Smooth muscle cell (in vitro differentiated cells): ENCODE results near the gene PRODH. TPM values are rescaled to one million over a fixed set of nuclear protein-coding genes. Genes with fewer than 3 reads are reported as not detected.
"Not testable (repeated sequence)": the region's sequence is repeated elsewhere in the genome, so short reads cannot be mapped to it uniquely, and the experiment has no call there.

ENCODE experiments used
- DNase-seq: peaks from one replicate; lab custom pipeline; 2025; ENCODE audit not compliant: unreplicated experiment; lab: John Stamatoyannopoulos, UW
- H2AFZ ChIP-seq: fragments of 200-600 bp; sonication (generic); 2 replicates; pipeline ENCODE4 v1.6.0; 2016; ENCODE audit warnings: antibody characterized with exemption, low read depth, mild to moderate bottlenecking
- H3F3A ChIP-seq: fragments of 200-600 bp; sonication (generic); 2 replicates; pipeline ENCODE4 v1.6.0; 2017; ENCODE audit warnings: antibody characterized with exemption, low read depth
- H3K27ac ChIP-seq: fragments of 200-600 bp; sonication (generic); 2 replicates; pipeline ENCODE4 v1.5.1; 2016; ENCODE audit warnings: low read depth, mild to moderate bottlenecking
- H3K27me3 ChIP-seq: fragments of 200-600 bp; sonication (generic); 2 replicates; pipeline ENCODE4 v1.6.1; 2016; ENCODE audit warnings: low read depth, mild to moderate bottlenecking
- H3K36me3 ChIP-seq: fragments of 200-600 bp; sonication (generic); 2 replicates; pipeline ENCODE4 v1.5.1; 2016; ENCODE audit warnings: low read depth
- H3K4me1 ChIP-seq: fragments of 200-600 bp; sonication (generic); 2 replicates; pipeline ENCODE4 v1.5.1; 2016; ENCODE audit warnings: low read depth
- H3K4me2 ChIP-seq: fragments of 200-600 bp; sonication (generic); 2 replicates; pipeline ENCODE4 v1.6.0; 2016; ENCODE audit warnings: mild to moderate bottlenecking
- H3K4me3 ChIP-seq: fragments of 200-600 bp; sonication (generic); 2 replicates; pipeline ENCODE4 v1.5.1; 2016; ENCODE audit warnings: mild to moderate bottlenecking
- H3K79me2 ChIP-seq: fragments of 200-600 bp; sonication (generic); 2 replicates; pipeline ENCODE4 v1.6.0; 2016; ENCODE audit warnings: low read depth, mild to moderate bottlenecking
- H3K9ac ChIP-seq: fragments of 200-600 bp; sonication (generic); 2 replicates; pipeline ENCODE4 v1.6.0; 2016; ENCODE audit warnings: low read depth
- H3K9me3 ChIP-seq: fragments of 200-600 bp; sonication (generic); replicated peaks from 2 replicates; pipeline ENCODE4 v1.5.1; 2016; ENCODE audit warnings: low read depth
- H4K20me1 ChIP-seq: fragments of 200-600 bp; sonication (generic); 2 replicates; pipeline ENCODE4 v1.6.0; 2016; ENCODE audit warnings: low read depth
- WGBS: methylation state at CpG from one replicate; pipeline ENCODE4 v1.1.7; 2016; ENCODE audit warnings: low lambda C conversion rate; 5-methylcytosine and 5-hydroxymethylcytosine counted together
- polyA plus RNA-seq: library from polyadenylated mRNA; unstranded; fragments of >200 nt; fragmentation: Nextera tagmentation; extraction: Ambion mirVana; gene quantifications from 2 replicates; pipeline ENCODE4 v1.2.1, GENCODE V29; 2016
- total RNA-seq: library from RNA; depleted of rRNA; stranded (reverse); fragments of >200 nt; gene quantifications from 2 replicates; pipeline ENCODE4 v1.2.3, GENCODE V29; 2014
- TF ChIP-seq, protein P1 (sequence below): fragments of 200-600 bp; sonication (generic); IDR thresholded peaks from 2 replicates; pipeline ENCODE4 v1.5.1; 2017; ENCODE audit warnings: borderline replicate concordance, mild to moderate bottlenecking, antibody characterized with exemption; ENCODE audit not compliant: insufficient read depth, poor library complexity, severe bottlenecking

Gene PRODH
- total and polyA plus RNA-seq, 2 experiments from 2014 or later = 0.18 TPM; not detected in 1

- no peak for DNase-seq
- TF ChIP-seq, protein P1, sequence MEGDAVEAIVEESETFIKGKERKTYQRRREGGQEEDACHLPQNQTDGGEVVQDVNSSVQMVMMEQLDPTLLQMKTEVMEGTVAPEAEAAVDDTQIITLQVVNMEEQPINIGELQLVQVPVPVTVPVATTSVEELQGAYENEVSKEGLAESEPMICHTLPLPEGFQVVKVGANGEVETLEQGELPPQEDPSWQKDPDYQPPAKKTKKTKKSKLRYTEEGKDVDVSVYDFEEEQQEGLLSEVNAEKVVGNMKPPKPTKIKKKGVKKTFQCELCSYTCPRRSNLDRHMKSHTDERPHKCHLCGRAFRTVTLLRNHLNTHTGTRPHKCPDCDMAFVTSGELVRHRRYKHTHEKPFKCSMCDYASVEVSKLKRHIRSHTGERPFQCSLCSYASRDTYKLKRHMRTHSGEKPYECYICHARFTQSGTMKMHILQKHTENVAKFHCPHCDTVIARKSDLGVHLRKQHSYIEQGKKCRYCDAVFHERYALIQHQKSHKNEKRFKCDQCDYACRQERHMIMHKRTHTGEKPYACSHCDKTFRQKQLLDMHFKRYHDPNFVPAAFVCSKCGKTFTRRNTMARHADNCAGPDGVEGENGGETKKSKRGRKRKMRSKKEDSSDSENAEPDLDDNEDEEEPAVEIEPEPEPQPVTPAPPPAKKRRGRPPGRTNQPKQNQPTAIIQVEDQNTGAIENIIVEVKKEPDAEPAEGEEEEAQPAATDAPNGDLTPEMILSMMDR = no peak
- 73% methylated on average over 12 of the region's 12 CpGs for WGBS
These were observed 11.8 kb upstream of the PRODH start for GRCh38 chr22:18947905-18948304.

GRCh38 chr22:18947105-18947504 lies 11.0 kb upstream of the PRODH start:
- WGBS = 10% methylated on average over 3 of the region's 9 CpGs
- H4K20me1 ChIP-seq, H3F3A ChIP-seq, DNase-seq, H3K36me3 ChIP-seq, H3K4me2 ChIP-seq, H2AFZ ChIP-seq, H3K79me2 ChIP-seq, H3K27ac ChIP-seq, H3K4me1 ChIP-seq, H3K9ac ChIP-seq, H3K9me3 ChIP-seq, H3K4me3 ChIP-seq, H3K27me3 ChIP-seq: not testable (repeated sequence)

More at GRCh38 chr22:18947905-18948304, 11.8 kb upstream of the PRODH start:
- no peak overlapping the region for H2AFZ ChIP-seq
- no peaks in the 10 kb centered on the region for H3K79me2 ChIP-seq
- no peak overlapping the region for H3K4me2 ChIP-seq
- peaks cover 5% of the 10 kb centered on the region for H3K27me3 ChIP-seq
- no peaks in the 10 kb centered on the region for H3K36me3 ChIP-seq
- H3F3A ChIP-seq = no peaks in the 10 kb centered on the region
- H3K27ac ChIP-seq = no peak overlapping the region
- no peaks in the 10 kb centered on the region for H3K4me1 ChIP-seq
- H3K4me3 ChIP-seq = no peak overlapping the region
- no peaks in the 10 kb centered on the region for H3K9me3 ChIP-seq
- H3K9ac ChIP-seq = no peak overlapping the region
- no peaks in the 10 kb centered on the region for H4K20me1 ChIP-seq

DNA sequence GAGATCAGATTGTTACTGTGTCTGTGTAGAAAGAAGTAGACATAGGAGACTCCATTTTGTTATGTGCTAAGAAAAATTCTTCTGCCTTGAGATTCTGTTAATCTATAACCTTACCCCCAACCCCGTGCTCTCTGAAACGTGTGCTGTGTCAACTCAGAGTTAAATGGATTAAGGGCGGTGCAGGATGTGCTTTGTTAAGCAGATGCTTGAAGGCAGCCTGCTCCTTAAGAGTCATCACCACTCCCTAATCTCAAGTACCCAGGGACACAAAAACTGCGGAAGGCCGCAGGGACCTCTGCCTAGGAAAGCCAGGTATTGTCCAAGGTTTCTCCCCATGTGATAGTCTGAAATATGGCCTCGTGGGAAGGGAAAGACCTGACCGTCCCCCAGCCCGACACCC lies 2.6 kb upstream of the PRODH start:
- WGBS = 15% methylated on average over 5 of the region's 8 CpGs
- H3K4me1 ChIP-seq, H3K9me3 ChIP-seq, H3K4me2 ChIP-seq, H3K79me2 ChIP-seq, H3K9ac ChIP-seq, DNase-seq, H2AFZ ChIP-seq, H3K36me3 ChIP-seq, H3K27ac ChIP-seq, H4K20me1 ChIP-seq, H3K4me3 ChIP-seq, H3K27me3 ChIP-seq, H3F3A ChIP-seq: not testable (repeated sequence)

GRCh38 chr22:18934688-18935087 lies 1.4 kb downstream of the PRODH start:
- H3K79me2 ChIP-seq, H4K20me1 ChIP-seq, H2AFZ ChIP-seq, H3K27me3 ChIP-seq, H3K27ac ChIP-seq, H3K9me3 ChIP-seq, H3K4me3 ChIP-seq, DNase-seq, H3K9ac ChIP-seq, H3F3A ChIP-seq, H3K4me1 ChIP-seq, H3K36me3 ChIP-seq, H3K4me2 ChIP-seq: not testable (repeated sequence)
- no CpG with 5 or more reads among the region's 7 CpGs for WGBS

DNA sequence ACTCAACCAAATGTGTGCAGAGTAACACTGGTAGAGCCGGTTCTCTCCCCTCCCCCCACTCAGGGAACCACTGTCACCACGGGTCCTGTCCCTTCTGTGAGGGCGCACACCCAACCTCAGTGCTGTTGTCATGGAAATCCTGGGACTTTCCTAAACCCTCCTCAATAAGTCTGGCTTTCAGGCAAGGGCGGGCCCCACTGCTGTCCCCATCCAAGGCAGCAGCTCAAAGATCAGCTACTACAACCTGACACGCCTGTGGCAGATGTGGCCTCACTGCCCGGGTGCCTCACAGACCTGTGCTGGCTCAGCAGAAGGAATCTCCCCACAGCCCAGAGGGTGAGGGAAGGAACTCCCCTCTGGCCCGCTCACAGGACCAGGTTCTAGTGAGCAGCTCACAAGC lies 2.2 kb downstream of the PRODH start:
- Histone ChIP-seq H3K4me2 (no peak overlapping the region), H2AFZ (no peak overlapping the region), H3K27ac (no peak overlapping the region), H4K20me1 (no peaks in the 10 kb centered on the region), H3K4me3 (no peak overlapping the region), H3K79me2 (no peaks in the 10 kb centered on the region), H3K4me1 (no peaks in the 10 kb centered on the region), H3K36me3 (no peaks in the 10 kb centered on the region), H3K27me3 (no peaks in the 10 kb centered on the region), H3K9ac (no peak overlapping the region), H3K9me3 (no peaks in the 10 kb centered on the region), H3F3A (no peaks in the 10 kb centered on the region)
- DNase-seq = no peak
- TF ChIP-seq, protein P1 = no peak
- no CpG with 5 or more reads among the region's 7 CpGs for WGBS
